Neural cell (in vitro differentiated cells): ENCODE results near the gene LINC00237.

Source experiments
- CTCF ChIP-seq: fragments of 450-650 bp; IDR thresholded peaks from 2 replicates; pipeline ENCODE4 v1.5.1; 2014; ENCODE audit warnings: antibody characterized with exemption, mild to moderate bottlenecking, moderate library complexity; ENCODE audit not compliant: poor library complexity, severe bottlenecking
- EZH2 ChIP-seq: fragments of 200-600, 300-800 bp; shearing (Covaris generic), sonication (generic); IDR thresholded peaks from 2 replicates; pipeline ENCODE4 v1.6.1; 2014; ENCODE audit warnings: antibody characterized with exemption, low read length, borderline replicate concordance, mild to moderate bottlenecking; ENCODE audit not compliant: insufficient read depth, poor library complexity, severe bottlenecking
- MXI1 ChIP-seq: fragments of 450-650 bp; conservative IDR thresholded peaks from 2 replicates; pipeline ENCODE4 v1.6.1; 2014; ENCODE audit warnings: antibody characterized with exemption, mild to moderate bottlenecking; ENCODE audit not compliant: poor library complexity, severe bottlenecking

GRCh38 chr20:21050710-21051109 lies 55.4 kb downstream of the LINC00237 start:
- TF ChIP-seq EZH2, result no peak
- TF ChIP-seq CTCF, result no peak
- no peak for TF ChIP-seq MXI1
